Retinal pigment epithelial cell (primary cell): ENCODE data around the gene DNMT3A.
A peak's percentile ranks its signal among the peaks of the same experiment; 100 is the strongest.

Experiments
- DNase-seq: peaks from one replicate; pipeline ENCODE4 v3.0.0-alpha.2; 2010; ENCODE audit warnings: low read depth
- H3K4me3 ChIP-seq: 2 replicates; pipeline ENCODE4 v1.5.1; 2011; ENCODE audit warnings: mild to moderate bottlenecking, low read length, control low read depth, moderate library complexity
- TF ChIP-seq, protein P1 (sequence below): conservative IDR thresholded peaks from 2 replicates; pipeline ENCODE4 v1.5.1; 2011; ENCODE audit warnings: low read depth, low read length, control low read depth, inconsistent platforms

Gene DNMT3A

DNA sequence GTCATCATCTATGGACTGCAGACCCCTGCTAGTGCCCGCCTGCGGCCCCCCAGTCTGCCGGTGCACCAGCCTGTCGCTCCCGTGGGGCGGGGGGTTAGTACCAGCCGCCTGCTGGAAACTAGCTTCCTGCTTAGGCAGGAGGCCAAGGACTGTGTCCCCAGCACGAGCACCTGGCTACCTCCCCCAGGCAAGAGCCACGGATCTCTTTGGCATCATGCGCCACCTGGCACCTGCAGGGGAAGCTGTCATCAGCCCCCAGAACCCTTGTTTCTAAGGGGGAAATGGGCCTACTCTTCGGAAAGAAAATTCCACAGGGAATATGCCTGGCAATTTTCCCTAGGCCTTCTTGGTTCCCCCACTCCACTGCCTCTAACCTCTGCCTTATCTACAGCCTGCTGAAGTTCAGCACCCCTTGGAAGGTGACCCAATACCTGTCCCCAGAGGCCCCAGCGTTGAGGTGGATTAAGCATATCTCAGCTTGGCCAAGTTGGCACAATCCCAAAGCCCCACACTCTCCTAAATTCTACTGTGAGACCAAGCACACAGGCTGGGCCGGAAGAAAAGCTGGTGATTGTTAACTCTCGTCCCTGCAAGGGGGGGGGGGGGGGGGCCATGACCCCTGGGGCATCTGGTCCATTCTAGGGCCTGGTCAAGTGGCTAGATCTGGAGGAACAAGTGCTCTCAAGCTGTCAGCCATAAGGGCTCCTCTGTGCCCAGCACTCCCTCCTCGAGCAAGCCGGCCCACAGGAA is 111.4 kb downstream of the DNMT3A start:
- H3K4me3 ChIP-seq, result no peak overlapping the region
- DNase-seq, result no peak
- TF ChIP-seq, protein P1, sequence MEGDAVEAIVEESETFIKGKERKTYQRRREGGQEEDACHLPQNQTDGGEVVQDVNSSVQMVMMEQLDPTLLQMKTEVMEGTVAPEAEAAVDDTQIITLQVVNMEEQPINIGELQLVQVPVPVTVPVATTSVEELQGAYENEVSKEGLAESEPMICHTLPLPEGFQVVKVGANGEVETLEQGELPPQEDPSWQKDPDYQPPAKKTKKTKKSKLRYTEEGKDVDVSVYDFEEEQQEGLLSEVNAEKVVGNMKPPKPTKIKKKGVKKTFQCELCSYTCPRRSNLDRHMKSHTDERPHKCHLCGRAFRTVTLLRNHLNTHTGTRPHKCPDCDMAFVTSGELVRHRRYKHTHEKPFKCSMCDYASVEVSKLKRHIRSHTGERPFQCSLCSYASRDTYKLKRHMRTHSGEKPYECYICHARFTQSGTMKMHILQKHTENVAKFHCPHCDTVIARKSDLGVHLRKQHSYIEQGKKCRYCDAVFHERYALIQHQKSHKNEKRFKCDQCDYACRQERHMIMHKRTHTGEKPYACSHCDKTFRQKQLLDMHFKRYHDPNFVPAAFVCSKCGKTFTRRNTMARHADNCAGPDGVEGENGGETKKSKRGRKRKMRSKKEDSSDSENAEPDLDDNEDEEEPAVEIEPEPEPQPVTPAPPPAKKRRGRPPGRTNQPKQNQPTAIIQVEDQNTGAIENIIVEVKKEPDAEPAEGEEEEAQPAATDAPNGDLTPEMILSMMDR, result no peak

DNA sequence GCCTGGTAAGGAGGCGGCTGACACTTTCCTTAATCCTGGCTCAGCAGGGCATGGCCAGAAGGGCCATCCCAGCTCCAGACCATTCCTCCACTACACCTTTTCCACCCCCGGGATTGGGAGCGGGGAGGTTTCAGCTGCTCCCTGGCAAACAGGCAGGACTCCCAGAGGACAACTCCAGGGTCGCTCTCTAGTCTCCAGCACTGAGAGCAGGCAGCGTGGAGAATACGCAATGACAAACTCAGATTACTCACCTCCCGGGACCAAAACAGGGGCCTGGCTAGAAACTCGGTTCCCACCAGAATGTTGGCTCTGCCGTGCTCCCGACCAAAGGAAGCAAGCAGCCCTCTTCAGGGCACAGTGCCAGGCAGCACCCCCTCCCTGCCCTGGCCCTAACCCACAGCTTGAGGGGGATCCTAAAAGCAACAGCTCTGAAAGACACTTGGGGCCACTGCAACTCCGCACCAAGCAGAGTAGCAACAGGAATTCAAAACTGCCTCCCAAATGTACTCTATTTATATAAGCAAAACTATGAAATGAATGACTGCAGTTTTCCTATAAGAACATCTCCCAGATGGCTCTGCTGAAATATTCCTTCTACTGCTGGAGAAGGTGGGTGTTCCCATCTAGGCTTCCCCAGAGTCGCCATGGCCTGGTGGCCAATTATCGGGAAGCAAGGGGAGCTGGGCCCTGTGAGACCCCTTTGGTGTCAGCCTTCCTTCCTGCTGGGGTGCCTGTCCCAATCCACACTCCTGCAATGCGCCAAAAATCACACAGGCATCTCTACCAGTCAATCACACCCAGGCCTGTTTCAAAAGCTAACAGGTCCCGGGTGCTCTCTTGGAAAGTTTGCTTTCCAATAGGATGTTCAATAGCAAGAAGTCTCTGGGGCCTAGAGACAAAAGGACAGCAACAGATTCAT is 112.2 kb downstream of the DNMT3A start:
- no peak overlapping the region for H3K4me3 ChIP-seq
- TF ChIP-seq, protein P1, result no peak
- no peak for DNase-seq

DNA sequence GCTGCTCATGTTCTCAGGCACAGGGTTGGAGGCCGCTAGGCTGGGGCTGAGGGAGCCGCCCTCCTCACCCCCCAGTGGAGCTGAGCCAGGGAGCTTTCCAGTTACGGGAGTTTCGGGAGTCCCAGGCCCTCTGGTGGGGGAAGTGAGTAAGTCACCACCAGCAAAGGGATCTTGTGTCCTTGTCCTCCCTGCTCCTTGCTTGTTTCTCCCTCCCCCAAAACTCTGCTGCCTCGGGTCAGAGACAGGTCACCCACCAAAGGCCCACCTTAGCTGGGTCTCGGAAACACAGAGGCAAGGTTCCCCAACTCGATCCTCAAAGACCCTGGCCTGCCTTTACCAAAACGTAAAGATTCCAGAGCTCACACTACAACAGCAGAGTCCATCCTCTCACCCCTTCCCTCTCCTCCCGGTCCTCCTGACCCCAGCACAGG is 112.9 kb downstream of the DNMT3A start:
- H3K4me3 ChIP-seq, result no peak overlapping the region
- DNase-seq, result no peak
- TF ChIP-seq, protein P1, result peak; percentile 78

DNA sequence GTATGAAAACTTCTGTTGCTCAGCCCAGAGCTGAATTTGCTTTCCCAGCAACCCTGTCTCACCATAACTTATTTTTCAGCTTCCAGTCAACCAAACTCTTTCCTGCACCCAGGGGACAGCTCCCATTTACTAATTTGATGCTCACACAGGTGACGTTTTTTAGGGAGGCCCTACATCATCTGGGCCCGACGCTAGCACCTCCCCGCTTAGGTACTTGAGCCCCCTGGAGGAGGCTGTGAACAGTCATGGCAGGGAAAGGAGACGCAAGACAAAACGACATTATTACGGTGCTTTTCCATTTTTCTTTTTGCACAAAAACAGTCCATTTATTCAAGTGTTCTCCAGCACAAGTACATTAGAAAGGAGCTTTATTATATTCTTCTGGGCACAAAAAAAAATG is 114.1 kb downstream of the DNMT3A start:
- TF ChIP-seq, protein P1, result no peak
- no peak for DNase-seq
- H3K4me3 ChIP-seq, result no peak overlapping the region

DNA sequence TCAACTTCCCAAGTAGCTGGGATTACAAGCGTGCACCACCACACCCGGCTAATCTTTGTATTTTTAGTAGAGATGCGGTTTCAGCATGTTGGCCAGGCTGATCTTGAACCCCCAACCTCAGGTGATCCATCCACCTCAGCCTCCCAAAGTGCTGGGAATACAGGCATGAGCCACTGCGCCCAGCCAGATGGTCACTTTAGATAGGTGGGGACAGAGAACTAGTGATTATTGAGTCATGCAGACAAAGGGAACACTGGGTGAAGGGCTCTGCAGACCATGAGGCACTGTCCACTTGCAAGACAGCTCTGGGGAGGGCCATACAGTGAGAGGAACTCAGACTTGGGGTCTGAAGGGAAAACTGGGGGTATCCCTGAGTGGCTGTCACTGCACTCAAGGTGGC is 114.9 kb downstream of the DNMT3A start:
- no peak for DNase-seq
- no peak overlapping the region for H3K4me3 ChIP-seq
- TF ChIP-seq, protein P1, result no peak

DNA sequence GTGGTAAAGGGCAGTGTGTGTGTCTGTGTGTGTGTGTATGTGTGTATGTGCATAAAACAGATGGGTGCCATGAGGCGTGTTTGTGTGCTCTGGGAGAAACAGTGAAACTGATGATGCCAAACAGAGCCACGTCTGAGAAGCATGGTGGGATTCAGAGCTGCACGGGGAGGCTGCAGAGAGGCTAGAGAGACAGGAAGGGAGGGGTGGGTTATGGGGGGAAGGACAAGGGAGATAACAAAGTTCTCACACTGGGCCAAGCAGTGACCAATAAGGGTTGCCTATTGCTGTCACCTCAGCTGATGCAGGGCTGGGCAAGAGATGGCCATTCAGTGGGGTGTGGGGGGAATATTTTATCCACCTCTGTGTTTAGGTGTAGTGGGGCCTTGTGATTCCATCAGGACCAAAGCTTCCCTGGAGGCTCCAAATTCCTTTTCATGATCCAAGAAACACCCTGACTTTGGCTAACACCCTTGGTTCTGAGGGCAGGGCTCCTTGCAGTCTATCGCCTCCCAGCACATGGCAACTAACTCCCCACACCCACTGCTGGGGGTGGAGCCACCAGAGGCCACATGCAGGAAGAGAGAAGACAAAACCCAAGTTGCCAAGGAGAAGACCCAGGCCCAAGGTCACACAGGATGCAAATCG is 119.1 kb downstream of the DNMT3A start:
- TF ChIP-seq, protein P1, result no peak
- H3K4me3 ChIP-seq, result no peak overlapping the region
- DNase-seq, result no peak
